HAP-1 (cell line): ENCODE measurements around the gene KRTAP5-2.
"Not testable (repeated sequence)": the region's sequence is repeated elsewhere in the genome, so short reads cannot be mapped to it uniquely, and the experiment has no call there.

Experiments
- DNase-seq, 2 experiments: peaks; one replicate each; pipeline ENCODE4 v3.0.0-alpha.2; 2016 to 2020; ENCODE audit warnings: low spot score in 2 of 2
- H3K27me3 ChIP-seq: fragments of 250-450 bp; sonication (Bioruptor Pico); 2 replicates; pipeline ENCODE4 v1.5.1; 2020; ENCODE audit warnings: low read depth, mild to moderate bottlenecking, moderate library complexity
- H3K36me3 ChIP-seq: fragments of 250-450 bp; sonication (Bioruptor Pico); replicated peaks from 2 replicates; pipeline ENCODE4 v1.5.1; 2020; ENCODE audit warnings: mild to moderate bottlenecking
- H3K4me1 ChIP-seq: fragments of 250-450 bp; sonication (Bioruptor Pico); 2 replicates; pipeline ENCODE4 v1.5.1; 2020; ENCODE audit warnings: mild to moderate bottlenecking
- H3K4me3 ChIP-seq: fragments of 250-450 bp; sonication (Bioruptor Pico); 2 replicates; pipeline ENCODE4 v1.5.1; 2020; ENCODE audit warnings: mild to moderate bottlenecking, moderate library complexity
- H3K9me3 ChIP-seq: fragments of 250-450 bp; sonication (Bioruptor Pico); 2 replicates; pipeline ENCODE4 v1.5.1; 2020; ENCODE audit warnings: mild to moderate bottlenecking, moderate library complexity
- in situ Hi-C: fragments of 300-500 bp; cut with MboI; formaldehyde crosslinking; loops from 3 replicates; pipeline ENCODE4 v1.14.3; 2020; ENCODE audit warnings: low sequenced_read_pairs, inconsistent platforms, mixed read lengths

Gene KRTAP5-2

DNA sequence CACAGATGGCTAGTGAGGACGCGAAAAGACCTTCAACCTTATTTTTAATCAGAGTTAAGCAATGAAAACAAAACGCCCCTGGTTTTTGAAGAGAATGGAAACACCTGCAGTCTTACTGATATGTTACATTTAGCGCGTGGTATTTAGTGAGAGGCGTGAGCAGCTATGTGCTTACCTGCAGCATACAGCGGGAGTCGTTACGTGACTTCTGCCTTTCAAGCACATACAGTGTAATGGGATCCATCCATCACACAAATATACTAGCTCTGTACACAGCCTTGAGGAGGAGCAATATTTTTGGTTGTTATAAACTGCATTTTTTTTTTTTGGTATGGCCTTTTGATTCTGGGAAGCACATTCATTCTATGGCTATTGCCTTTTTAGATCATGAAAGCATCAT lies 5.5 kb downstream of the KRTAP5-2 start:
- peaks cover 16% of the 10 kb centered on the region for H3K27me3 ChIP-seq
- DNase-seq, result no peak
- in situ Hi-C loops, result no loop called here

DNA sequence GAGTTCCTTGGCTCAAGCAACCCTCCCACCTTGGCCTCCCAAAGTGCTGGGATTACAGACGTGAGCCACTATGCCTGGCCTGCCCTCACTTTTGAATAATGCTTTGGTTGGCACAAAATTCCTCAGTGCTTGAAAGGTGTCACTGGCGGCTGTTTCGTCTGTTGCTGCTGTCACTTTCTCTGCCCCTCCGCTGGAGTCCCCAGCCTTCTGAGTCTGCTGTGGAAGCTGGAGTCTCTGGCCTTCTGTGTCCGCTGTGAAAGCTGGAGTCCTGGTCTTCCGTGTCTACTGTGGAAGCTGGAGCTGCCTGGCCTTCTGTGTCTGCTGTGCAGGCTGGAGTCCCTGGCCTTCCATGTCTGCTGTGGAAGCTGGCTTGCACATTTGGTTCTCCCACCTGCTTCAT lies 8.1 kb downstream of the KRTAP5-2 start:
- Histone ChIP-seq H3K36me3 (no peaks in the 10 kb centered on the region), H3K4me1 (no peaks in the 10 kb centered on the region), H3K9me3 (no peaks in the 10 kb centered on the region), H3K27me3 (peaks cover 16% of the 10 kb centered on the region), H3K4me3 (no peak overlapping the region)
- in situ Hi-C loops, result no loop called here
- DNase-seq, result no peak

More for the DNA sequence above, 5.5 kb downstream of the KRTAP5-2 start:
- Histone ChIP-seq H3K9me3 (no peaks in the 10 kb centered on the region), H3K4me3 (no peak overlapping the region), H3K36me3 (no peaks in the 10 kb centered on the region), H3K4me1 (no peaks in the 10 kb centered on the region)

- H3K36me3 ChIP-seq, H3K4me3 ChIP-seq, H3K9me3 ChIP-seq, DNase-seq, in situ Hi-C loops, H3K4me1 ChIP-seq: not testable (repeated sequence)
- H3K27me3 ChIP-seq, result peaks cover 15% of the 10 kb centered on the region
These were observed 8.7 kb downstream of the KRTAP5-2 start for GRCh38 chr11:1589191-1589963.

GRCh38 chr11:1586699-1587098 lies 11.4 kb downstream of the KRTAP5-2 start:
- no peaks in the 10 kb centered on the region for H3K4me1 ChIP-seq
- peaks cover 21% of the 10 kb centered on the region for H3K27me3 ChIP-seq
- DNase-seq, result no peak
- no peak overlapping the region for H3K4me3 ChIP-seq
- no peaks in the 10 kb centered on the region for H3K9me3 ChIP-seq
- H3K36me3 ChIP-seq, result no peaks in the 10 kb centered on the region
- in situ Hi-C loops, result no loop called here

- H3K4me1 ChIP-seq, H3K4me3 ChIP-seq, H3K36me3 ChIP-seq, H3K9me3 ChIP-seq, in situ Hi-C loops, DNase-seq: not testable (repeated sequence)
- peaks cover 19% of the 10 kb centered on the region for H3K27me3 ChIP-seq
These were observed 13.3 kb downstream of the KRTAP5-2 start, which contains the start of gene KRTAP5-1 for GRCh38 chr11:1584661-1585370. Gene KRTAP5-1, minus strand, starts transcription at chr11:1585283. Its CDS starts 34 bp downstream, at chr11:1585249.

GRCh38 chr11:1582909-1583308 lies 15.2 kb downstream of the KRTAP5-2 start:
- H3K4me1 ChIP-seq, H3K36me3 ChIP-seq, DNase-seq, H3K9me3 ChIP-seq, in situ Hi-C loops, H3K4me3 ChIP-seq: not testable (repeated sequence)
- peaks cover 19% of the 10 kb centered on the region for H3K27me3 ChIP-seq

DNA sequence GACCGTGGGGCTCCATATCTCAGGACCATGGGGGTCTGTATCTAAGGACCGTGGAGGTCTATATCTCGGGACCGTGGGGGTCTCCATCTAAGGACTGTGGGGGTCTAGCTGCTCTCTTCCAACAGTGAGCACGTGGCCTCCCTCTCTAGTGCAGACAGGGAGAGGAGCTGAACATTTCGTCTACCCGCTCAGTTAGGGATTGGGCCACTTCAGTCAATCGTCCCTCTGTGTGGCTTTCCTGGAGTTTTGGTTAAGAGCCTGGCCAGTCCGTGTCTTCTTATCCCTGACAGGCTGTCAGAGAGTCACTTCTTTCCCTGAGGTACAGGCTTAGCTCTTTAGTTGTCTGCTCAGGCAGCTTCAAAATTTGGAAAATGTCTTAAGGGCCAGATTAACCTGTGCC lies 16.1 kb downstream of the KRTAP5-2 start:
- no peak for DNase-seq
- in situ Hi-C loops, result no loop called here
- Histone ChIP-seq H3K4me3 (no peak overlapping the region), H3K9me3 (peaks cover 5% of the 10 kb centered on the region), H3K4me1 (no peaks in the 10 kb centered on the region), H3K36me3 (no peaks in the 10 kb centered on the region), H3K27me3 (peaks cover 19% of the 10 kb centered on the region)

DNA sequence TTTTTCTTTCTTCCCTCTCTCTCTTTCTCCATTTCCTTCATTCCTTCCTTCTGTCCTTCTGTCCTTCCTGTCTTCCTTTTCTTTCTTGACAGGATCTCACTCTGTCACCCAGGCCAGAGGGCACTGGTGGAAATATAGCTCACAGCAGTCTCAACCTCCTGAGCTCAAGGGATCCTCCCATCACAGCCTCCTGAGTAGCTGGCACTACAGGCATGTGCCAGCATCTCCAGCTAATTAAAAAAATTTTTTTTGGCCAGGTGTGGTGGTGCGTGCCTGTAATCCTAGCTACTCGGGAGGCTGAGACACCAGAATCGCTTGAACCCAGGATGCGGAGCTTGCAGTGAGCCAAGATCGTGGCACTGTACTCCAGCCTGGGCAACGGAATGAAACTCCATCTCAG lies 21.3 kb downstream of the KRTAP5-2 start:
- no peak for DNase-seq
- in situ Hi-C loops, result no loop called here
- Histone ChIP-seq H3K27me3 (peaks cover 24% of the 10 kb centered on the region), H3K4me1 (peaks cover 8% of the 10 kb centered on the region), H3K36me3 (no peaks in the 10 kb centered on the region), H3K9me3 (peaks cover 5% of the 10 kb centered on the region), H3K4me3 (no peak overlapping the region)

DNA sequence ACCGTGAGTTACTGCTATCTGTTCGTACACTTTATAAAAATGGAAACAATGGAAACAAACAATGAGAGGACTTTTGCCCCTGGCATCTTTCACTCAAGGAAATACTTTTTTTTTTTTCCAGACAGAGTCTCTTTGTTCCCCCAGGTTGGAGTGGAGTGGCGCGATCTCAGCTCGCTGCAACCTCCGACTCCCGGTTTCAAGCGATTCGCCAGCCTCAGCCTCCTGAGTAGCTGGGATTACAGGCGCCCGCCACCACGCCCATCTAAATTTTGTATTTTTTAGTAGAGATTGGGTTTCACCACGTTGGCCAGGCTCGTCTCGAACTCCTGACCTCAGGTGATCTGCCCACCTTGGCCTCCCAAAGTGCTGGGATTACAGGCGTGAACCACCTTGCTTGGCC lies 22.3 kb downstream of the KRTAP5-2 start:
- H3K27me3 ChIP-seq, result peaks cover 24% of the 10 kb centered on the region
- DNase-seq, in situ Hi-C loops, H3K4me1 ChIP-seq, H3K9me3 ChIP-seq, H3K4me3 ChIP-seq, H3K36me3 ChIP-seq: not testable (repeated sequence)

DNA sequence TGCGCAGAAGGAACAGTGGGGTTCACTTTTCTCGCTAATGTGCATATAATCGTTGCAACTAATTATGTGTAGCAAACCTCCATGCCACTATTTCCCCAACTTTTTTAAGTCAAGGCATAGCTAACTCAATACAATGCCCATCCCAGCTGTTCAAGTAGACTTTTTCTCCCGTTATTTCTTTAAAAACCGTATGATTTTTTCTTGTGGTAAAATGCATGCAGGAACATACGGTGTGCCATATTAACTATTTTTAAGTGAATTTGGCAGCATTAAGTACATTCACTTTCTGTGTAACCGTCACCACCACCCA lies 23.2 kb downstream of the KRTAP5-2 start:
- Histone ChIP-seq H3K36me3 (no peaks in the 10 kb centered on the region), H3K27me3 (peaks cover 24% of the 10 kb centered on the region), H3K4me1 (peaks cover 8% of the 10 kb centered on the region), H3K4me3 (no peak overlapping the region), H3K9me3 (peaks cover 5% of the 10 kb centered on the region)
- DNase-seq, result no peak
- in situ Hi-C loops, result no loop called here

- in situ Hi-C loops, result no loop called here
- peaks cover 5% of the 10 kb centered on the region for H3K9me3 ChIP-seq
- peak; percentile 65 to 77 for DNase-seq
- H3K27me3 ChIP-seq, result peaks cover 24% of the 10 kb centered on the region
- H3K4me1 ChIP-seq, result peaks cover 8% of the 10 kb centered on the region
- H3K36me3 ChIP-seq, result no peaks in the 10 kb centered on the region
- peak overlapping the region; percentile 30 for H3K4me3 ChIP-seq
These were observed 23.7 kb downstream of the KRTAP5-2 start for GRCh38 chr11:1574238-1574932.

DNA sequence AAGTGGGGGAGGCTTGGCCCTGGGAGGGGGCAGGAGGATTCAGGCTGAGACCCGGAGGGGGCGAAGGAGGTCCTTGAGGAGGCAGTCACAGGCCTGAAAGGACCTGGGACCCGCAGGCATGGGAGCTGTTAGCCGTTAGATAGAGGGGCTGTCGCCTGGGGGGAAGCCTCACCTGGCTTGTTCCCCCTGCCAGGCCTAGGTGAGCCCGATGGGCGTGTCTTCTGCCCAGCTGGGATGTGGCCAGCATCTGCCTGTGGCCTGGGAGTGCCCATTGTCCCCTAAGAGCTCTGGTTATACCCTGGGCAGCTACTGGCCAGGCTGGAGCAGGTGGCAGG lies 24.2 kb downstream of the KRTAP5-2 start:
- H3K9me3 ChIP-seq, result peaks cover 5% of the 10 kb centered on the region
- H3K4me3 ChIP-seq, result peak overlapping the region; percentile 30
- peak in 1 of 2 experiments; percentile 34 for DNase-seq
- H3K4me1 ChIP-seq, result peaks cover 8% of the 10 kb centered on the region
- peaks cover 24% of the 10 kb centered on the region for H3K27me3 ChIP-seq
- H3K36me3 ChIP-seq, result no peaks in the 10 kb centered on the region
- in situ Hi-C loops, result no loop called here

GRCh38 chr11:1573077-1573902 lies 24.8 kb downstream of the KRTAP5-2 start:
- peaks cover 8% of the 10 kb centered on the region for H3K4me1 ChIP-seq
- in situ Hi-C loops, result no loop called here
- no peaks in the 10 kb centered on the region for H3K36me3 ChIP-seq
- DNase-seq, result no peak
- H3K9me3 ChIP-seq, result peaks cover under 1% of the 10 kb centered on the region; the same call in 1 of the 2 replicates
- H3K4me3 ChIP-seq, result peak overlapping the region; percentile 30
- peaks cover 24% of the 10 kb centered on the region for H3K27me3 ChIP-seq
